Activated CD4-positive, alpha-beta T cell treated with anti-CD3 and anti-CD28 coated beads for 36 hours (primary cell): ENCODE data around the gene DNAJB8. TPM values are rescaled to one million over a fixed set of nuclear protein-coding genes. Genes with fewer than 3 reads are reported as not detected.
A peak's percentile ranks its signal among the peaks of the same experiment; 100 is the strongest.

Experiments used
- ATAC-seq: fragments of 200-7000 bp; cut with Tn5 transposase; one replicate; pipeline ENCODE4 v1.10.0; 2021; ENCODE audit warnings: mild to moderate bottlenecking, moderate library complexity
- CTCF ChIA-PET: fragments of 350-600 bp; sonication (Branson Sonifier 250); formaldehyde crosslinking; loops from one replicate; lab custom pipeline; 2021; ENCODE audit warnings: antibody characterized with exemption; lab: Charles Lee
- POLR2A ChIA-PET: fragments of 350-600 bp; sonication (Branson Sonifier 250); formaldehyde crosslinking; loops from one replicate; lab custom pipeline; 2021; ENCODE audit warnings: antibody characterized with exemption, inconsistent platforms; lab: Charles Lee
- DNase-seq: peaks from one replicate; pipeline ENCODE4 v3.0.0-alpha.2; 2020
- H3K27ac Mint-ChIP-seq: one replicate; pipeline ENCODE4 v1.8.0; 2021; ENCODE audit warnings: mixed read lengths
- H3K27me3 Mint-ChIP-seq: one replicate; pipeline ENCODE4 v1.8.0; 2021; ENCODE audit warnings: mixed read lengths
- H3K36me3 Mint-ChIP-seq: one replicate; pipeline ENCODE4 v1.8.0; 2021; ENCODE audit warnings: low read depth, mixed read lengths
- H3K4me1 Mint-ChIP-seq: one replicate; pipeline ENCODE4 v1.8.0; 2021; ENCODE audit warnings: mixed read lengths
- H3K4me3 Mint-ChIP-seq: one replicate; pipeline ENCODE4 v1.8.0; 2021; ENCODE audit warnings: mild to moderate bottlenecking, moderate library complexity, mixed read lengths
- H3K9me3 Mint-ChIP-seq: one replicate; pipeline ENCODE4 v1.8.0; 2021; ENCODE audit warnings: low read depth, mixed read lengths
- intact Hi-C, 2 experiments: fragments of 100-400 bp; cut with DNase I in 1 of 2; cut with micrococcal nuclease in 1 of 2; formaldehyde crosslinking; loops; one replicate each; pipeline versions ENCODE4 v1.14.2 to v1.15.1; 2022 to 2024; cut with DNase I, micrococcal nuclease
- total RNA-seq, 2 experiments: library from RNA; stranded (reverse); gene quantifications; one replicate each; pipeline ENCODE4 v1.2.3, GENCODE V29; 2021

Gene DNAJB8
- not detected for total RNA-seq

DNA sequence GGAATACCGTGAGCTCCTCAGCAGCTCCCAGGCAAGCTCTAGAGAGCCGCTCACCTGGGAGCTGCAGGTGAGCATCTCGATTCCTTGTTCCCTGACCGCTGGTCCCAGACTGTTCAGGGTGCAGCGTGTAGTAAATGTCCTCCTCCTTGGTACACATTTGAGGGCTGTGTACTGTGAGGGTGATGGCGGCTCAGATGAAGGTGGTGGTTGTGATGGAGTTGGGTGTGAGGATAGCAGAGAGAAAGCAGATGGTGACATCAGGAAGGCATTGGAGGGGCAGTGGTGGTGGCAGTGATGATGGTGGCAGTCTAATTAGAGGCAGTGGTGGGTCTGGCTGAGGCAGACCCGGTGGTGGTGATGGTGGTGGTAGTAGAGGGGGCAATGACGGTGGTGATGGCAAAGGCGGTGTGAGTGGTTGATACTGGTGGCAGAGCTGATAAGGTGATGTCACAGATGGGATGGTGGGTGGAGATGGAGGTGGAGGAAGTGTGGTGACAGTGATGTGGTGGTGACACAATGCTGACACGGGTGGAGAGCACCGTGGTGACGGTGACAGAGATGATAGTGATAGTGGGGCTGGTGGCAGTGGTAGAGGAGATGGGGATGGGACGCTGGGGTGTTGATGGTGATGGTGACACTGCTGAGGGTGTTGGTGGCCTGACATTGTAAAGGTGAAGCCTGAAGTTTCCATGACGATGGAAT is at the start of gene DNAJB8:
TSS of gene DNAJB8 (minus strand) at position 51 of the 702 bp plus-strand sequence. CDS start 3,645 bp downstream, outside the sequence.
- Mint-ChIP-seq H3K4me3 (no peak within 1 kb of the TSS), H3K27me3 (peaks cover 12% of the 10 kb centered on the region), H3K9me3 (no peaks in the 10 kb centered on the region), H3K27ac (no peak within 1 kb of the TSS), H3K4me1 (peaks cover 7% of the 10 kb centered on the region), H3K36me3 (no peaks in the 10 kb centered on the region)
- ATAC-seq (peak; percentile 91), DNase-seq (peak; percentile 54)
- intact Hi-C loops: no loop called here
- POLR2A ChIA-PET: no interaction called here
- CTCF ChIA-PET: interaction anchor here (0.6 to 0.7 kb wide), 2 partner anchors 37 to 150 kb away, joined by 3 read pairs; no protein-coding TSS in a partner anchor

DNA sequence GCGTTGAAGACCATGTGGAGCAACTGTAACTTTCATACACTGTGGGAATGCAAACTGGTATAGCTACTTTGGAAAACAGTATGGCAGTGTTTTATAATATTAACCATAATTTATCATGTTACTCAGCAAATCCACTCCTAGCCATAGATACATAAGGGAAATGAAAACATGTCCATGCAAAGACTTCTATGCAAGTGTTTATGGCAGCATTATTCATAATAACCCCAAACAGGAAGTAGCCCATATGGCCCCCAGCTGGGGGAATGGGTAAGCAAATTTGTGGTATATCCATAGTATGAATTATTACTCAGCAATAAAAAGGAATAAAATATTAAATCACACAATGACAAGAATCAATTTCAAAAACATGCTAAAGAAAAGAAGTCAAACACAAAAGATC is 49.3 kb upstream of the DNAJB8 start:
- intact Hi-C loops: no loop called here
- Mint-ChIP-seq H3K9me3 (peaks cover 10% of the 10 kb centered on the region), H3K27me3 (peaks cover 42% of the 10 kb centered on the region), H3K27ac (no peak overlapping the region), H3K36me3 (no peaks in the 10 kb centered on the region), H3K4me1 (no peaks in the 10 kb centered on the region), H3K4me3 (no peak overlapping the region)
- ChIA-PET POLR2A (no interaction called here), CTCF (no interaction called here)
- ATAC-seq (no peak), DNase-seq (no peak)

DNA sequence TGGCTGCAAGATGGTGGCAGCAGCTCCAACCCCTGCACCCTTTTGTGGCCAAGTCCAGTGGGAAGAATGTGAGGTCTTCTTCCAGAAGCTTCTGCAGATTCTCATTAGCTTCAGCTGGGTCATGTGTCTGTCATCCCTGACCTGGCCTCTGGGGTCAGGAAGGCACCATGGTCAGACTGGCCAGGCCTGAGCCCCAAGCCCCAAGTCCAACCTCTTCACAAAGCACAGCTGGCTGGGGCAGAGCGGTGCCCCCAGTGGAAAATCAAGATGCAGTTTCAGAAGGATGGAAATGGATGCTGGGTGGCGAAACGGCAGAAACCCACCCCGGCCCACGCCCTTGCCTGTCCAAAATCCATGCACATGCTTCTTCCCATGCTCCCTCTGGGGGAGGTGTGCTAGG is 42.2 kb upstream of the DNAJB8 start:
- DNase-seq: no peak

DNA sequence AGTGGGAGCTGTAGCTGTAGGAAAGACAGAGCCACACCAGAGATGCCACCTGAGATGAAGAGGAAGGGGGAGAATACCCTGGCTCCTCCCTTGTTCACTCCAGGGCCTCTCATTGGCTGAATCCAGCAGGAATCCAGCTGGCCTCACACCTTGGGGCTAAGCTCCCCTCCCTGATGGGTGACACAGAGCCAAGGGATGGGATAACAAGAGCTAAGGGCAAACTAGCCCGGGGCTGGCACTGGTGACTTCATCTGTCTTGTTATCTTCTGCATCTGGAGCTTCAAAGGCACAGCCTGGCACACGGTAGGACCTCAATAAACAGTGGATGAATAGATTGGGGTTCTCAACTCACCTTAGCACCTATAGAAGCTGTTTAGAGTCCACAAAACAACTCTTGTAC is 40.1 kb upstream of the DNAJB8 start:
- Mint-ChIP-seq H3K4me3 (no peak overlapping the region), H3K36me3 (no peaks in the 10 kb centered on the region), H3K27ac (no peak overlapping the region), H3K9me3 (no peaks in the 10 kb centered on the region), H3K27me3 (peaks cover 19% of the 10 kb centered on the region), H3K4me1 (no peaks in the 10 kb centered on the region)
- ChIA-PET CTCF (interaction anchor here (0.5 to 1.9 kb wide), 4 partner anchors 9 to 81 kb away, joined by 3 to 10 read pairs (median 3); no protein-coding TSS in a partner anchor), POLR2A (no interaction called here)
- ATAC-seq: no peak
- intact Hi-C loops: no loop called here
- no peak for DNase-seq

More for the DNA sequence above, 42.2 kb upstream of the DNAJB8 start:
- ChIA-PET CTCF (interaction anchor here (0.6 to 0.7 kb wide), 2 partner anchors 115 to 1050 kb away, joined by 3 to 4 read pairs; no protein-coding TSS in a partner anchor), POLR2A (interaction anchor here (0.6 kb wide), 1 partner anchor 9 kb away, joined by 3 read pairs; no protein-coding TSS in a partner anchor)
- no peak for ATAC-seq
- no peak overlapping the region for H3K4me3 Mint-ChIP-seq
- H3K27me3 Mint-ChIP-seq: peaks cover 23% of the 10 kb centered on the region
- H3K4me1 Mint-ChIP-seq: no peaks in the 10 kb centered on the region
- H3K9me3 Mint-ChIP-seq: peaks cover 2% of the 10 kb centered on the region
- intact Hi-C loops: no loop called here
- no peaks in the 10 kb centered on the region for H3K36me3 Mint-ChIP-seq
- no peak overlapping the region for H3K27ac Mint-ChIP-seq

DNA sequence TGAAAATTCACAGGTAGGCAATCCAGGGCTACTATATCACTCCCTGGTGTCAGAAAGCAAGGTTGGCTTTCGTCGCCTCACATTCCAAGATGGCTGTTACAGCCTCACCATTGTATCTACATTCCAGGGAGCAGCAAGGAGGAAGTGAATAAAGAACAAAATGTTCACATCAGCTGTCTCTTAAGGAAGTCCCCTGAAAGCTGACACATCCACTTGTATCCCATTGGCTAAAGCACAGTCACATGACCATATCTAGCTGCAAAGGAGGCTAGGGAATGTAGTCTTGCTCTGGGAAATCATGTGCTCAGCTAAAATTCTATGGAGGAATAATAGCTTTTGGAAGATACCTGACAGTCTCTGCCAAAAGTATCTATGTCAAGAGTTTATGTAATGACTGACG is 39.1 kb upstream of the DNAJB8 start:
- ATAC-seq: no peak

DNA sequence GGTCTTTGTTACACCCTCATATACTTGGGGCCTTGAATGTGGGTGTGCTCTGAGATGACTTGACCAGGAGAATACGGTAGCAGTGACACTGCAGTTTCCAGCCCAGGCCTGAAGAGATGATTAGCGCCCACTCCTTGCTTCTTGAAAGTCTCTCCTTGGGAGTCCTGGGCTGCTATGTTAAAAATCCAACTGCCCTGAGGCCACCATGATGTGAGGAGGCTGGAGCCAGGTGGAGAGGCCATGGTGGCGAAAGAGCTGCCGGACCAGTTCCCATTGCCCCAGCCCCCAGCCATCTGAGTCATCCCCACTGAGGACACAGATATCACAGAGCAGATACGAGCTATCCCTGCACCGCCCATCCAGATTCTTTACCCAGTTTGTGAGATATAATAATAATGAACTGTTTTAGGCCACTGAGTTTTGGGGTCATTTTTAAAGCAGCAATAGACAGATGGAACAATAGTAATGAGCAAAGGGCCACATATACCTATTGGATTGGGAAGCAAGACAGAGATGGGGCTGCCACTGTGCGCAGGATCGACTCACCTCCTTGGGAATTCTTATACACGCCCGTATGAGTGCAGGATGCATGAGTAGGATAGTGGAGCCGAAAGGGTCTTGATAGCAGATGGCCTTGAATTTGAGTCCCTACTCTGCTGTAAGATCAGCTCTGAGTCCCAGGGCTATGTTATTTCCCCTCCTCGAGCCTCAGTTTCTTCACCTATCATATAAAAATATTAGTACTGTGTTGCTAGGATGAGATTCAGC is 38.5 kb upstream of the DNAJB8 start:
- Mint-ChIP-seq H3K36me3 (no peaks in the 10 kb centered on the region), H3K27ac (no peak overlapping the region), H3K27me3 (peaks cover 19% of the 10 kb centered on the region), H3K4me1 (no peaks in the 10 kb centered on the region), H3K9me3 (no peaks in the 10 kb centered on the region), H3K4me3 (no peak overlapping the region)
- ATAC-seq (no peak), DNase-seq (no peak)
- ChIA-PET POLR2A (no interaction called here), CTCF (interaction anchor here (0.5 to 1.9 kb wide), 4 partner anchors 68 to 466 kb away, joined by 3 to 10 read pairs (median 4); no protein-coding TSS in a partner anchor)
- intact Hi-C loops: no loop called here

More for the DNA sequence above, 39.1 kb upstream of the DNAJB8 start:
- ChIA-PET POLR2A (no interaction called here), CTCF (interaction anchor here (0.5 to 1.9 kb wide), 4 partner anchors 67 to 548 kb away, joined by 3 to 10 read pairs (median 4); no protein-coding TSS in a partner anchor)
- DNase-seq: no peak
- peaks cover 19% of the 10 kb centered on the region for H3K27me3 Mint-ChIP-seq
- H3K4me3 Mint-ChIP-seq: no peak overlapping the region
- no peak overlapping the region for H3K27ac Mint-ChIP-seq
- H3K4me1 Mint-ChIP-seq: no peaks in the 10 kb centered on the region
- H3K9me3 Mint-ChIP-seq: no peaks in the 10 kb centered on the region
- intact Hi-C loops: no loop called here
- no peaks in the 10 kb centered on the region for H3K36me3 Mint-ChIP-seq

DNA sequence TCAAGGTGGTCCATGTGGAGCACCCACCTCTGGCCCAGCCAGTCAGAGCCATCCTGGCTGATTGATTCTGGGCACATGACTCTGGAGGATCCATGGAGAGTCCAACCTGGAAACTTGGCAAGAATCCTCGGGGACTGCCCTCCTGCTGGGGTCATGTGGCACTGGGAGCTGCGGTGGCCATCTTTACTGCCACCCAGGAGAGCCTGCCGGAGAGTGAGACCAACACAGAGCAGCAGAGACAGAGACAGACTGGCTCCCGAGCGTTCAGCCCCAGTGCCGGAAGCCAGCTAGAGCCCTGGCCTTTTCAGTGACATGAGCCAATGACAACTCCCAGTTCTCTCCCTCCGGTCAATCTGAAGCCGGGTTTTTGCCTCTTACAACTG is 37.8 kb upstream of the DNAJB8 start:
- no peaks in the 10 kb centered on the region for H3K9me3 Mint-ChIP-seq
- peaks cover 18% of the 10 kb centered on the region for H3K27me3 Mint-ChIP-seq
- intact Hi-C loops: no loop called here
- no peak overlapping the region for H3K4me3 Mint-ChIP-seq
- ChIA-PET CTCF (interaction anchor here (0.9 to 1.8 kb wide), 2 partner anchors 79 to 466 kb away, joined by 3 read pairs; no protein-coding TSS in a partner anchor), POLR2A (no interaction called here)
- H3K4me1 Mint-ChIP-seq: no peaks in the 10 kb centered on the region
- H3K36me3 Mint-ChIP-seq: no peaks in the 10 kb centered on the region
- no peak for DNase-seq
- H3K27ac Mint-ChIP-seq: no peak overlapping the region
- no peak for ATAC-seq

DNA sequence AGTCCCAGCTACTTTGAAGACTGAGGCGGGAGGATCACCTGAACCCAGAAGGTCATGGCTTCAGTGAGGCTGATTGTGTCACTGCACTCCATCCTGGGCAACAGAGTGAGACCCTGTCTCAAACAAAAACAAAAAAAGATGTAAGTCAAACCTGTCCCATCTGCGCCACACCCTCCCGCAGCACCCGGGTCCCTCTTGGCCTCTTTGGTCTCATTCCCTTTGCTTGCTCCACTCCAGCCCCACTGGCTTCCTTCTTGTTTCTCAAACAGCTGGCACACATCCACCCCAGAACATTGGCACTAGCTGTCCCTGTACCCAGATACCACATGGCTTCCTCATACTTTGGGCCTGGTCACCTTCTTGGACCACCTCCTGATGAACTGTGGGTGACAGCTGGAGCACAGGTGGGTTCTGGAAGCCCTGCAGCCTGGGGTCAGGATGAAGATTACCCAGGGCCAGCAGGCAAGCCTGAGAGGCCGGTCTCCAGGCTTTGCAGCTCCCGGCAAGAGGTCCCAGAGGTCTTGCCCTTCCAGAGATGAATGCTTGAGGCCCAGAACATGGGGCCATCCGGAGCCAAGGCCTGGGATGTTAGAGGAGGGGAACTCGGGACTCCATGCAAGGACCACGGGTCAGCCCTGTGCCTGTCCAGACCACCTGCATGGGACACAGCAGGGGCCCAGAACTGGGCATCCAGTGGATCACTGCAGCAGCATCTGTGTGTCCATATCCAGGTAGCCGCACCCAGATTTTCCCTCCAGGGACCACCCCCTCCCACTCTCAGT is 37.3 kb upstream of the DNAJB8 start:
- POLR2A ChIA-PET: no interaction called here

DNA sequence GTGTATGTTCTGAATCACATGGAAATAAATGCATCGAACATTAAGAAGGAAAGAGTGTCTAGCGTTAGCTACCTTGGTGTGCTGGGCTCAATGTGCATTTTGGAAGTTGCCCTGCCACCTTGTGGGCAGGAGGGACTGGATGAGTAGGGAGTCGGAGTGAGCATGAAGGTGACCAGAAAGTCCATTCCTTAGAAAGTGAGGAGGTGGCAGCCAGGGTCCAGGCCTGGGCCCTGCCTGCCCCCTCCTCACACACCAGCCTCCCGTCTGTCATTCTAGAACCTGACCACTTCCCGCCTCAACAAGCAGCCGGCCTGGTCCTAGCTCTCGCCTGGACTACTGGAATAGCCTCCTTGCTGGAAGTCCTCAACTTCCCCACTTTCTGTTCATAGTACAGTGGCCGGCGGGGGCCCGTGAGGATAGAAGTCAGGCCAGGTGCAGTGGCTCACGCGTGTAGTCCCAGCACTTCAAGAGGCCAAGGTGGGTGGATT is 36.5 kb upstream of the DNAJB8 start:
- no peak overlapping the region for H3K4me3 Mint-ChIP-seq
- no peaks in the 10 kb centered on the region for H3K4me1 Mint-ChIP-seq
- H3K36me3 Mint-ChIP-seq: no peaks in the 10 kb centered on the region
- H3K27me3 Mint-ChIP-seq: peaks cover 17% of the 10 kb centered on the region
- ATAC-seq (no peak), DNase-seq (no peak)
- POLR2A ChIA-PET: no interaction called here
- CTCF ChIA-PET: interaction anchor here (0.5 to 1.8 kb wide), 4 partner anchors 29 to 1051 kb away, joined by 3 to 5 read pairs (median 4); no protein-coding TSS in a partner anchor
- no peaks in the 10 kb centered on the region for H3K9me3 Mint-ChIP-seq
- H3K27ac Mint-ChIP-seq: no peak overlapping the region
- intact Hi-C loops: no loop called here

More for the DNA sequence above, 37.3 kb upstream of the DNAJB8 start:
- Mint-ChIP-seq H3K36me3 (no peaks in the 10 kb centered on the region), H3K4me1 (no peaks in the 10 kb centered on the region), H3K9me3 (no peaks in the 10 kb centered on the region), H3K27ac (no peak overlapping the region), H3K4me3 (no peak overlapping the region), H3K27me3 (peaks cover 14% of the 10 kb centered on the region)
- CTCF ChIA-PET: interaction anchor here (0.7 to 1.8 kb wide), 3 partner anchors 37 to 1051 kb away, joined by 3 to 5 read pairs (median 3); partner anchors contain the start of gene DNAJB8
- intact Hi-C loops: no loop called here
- ATAC-seq (no peak), DNase-seq (no peak)

DNA sequence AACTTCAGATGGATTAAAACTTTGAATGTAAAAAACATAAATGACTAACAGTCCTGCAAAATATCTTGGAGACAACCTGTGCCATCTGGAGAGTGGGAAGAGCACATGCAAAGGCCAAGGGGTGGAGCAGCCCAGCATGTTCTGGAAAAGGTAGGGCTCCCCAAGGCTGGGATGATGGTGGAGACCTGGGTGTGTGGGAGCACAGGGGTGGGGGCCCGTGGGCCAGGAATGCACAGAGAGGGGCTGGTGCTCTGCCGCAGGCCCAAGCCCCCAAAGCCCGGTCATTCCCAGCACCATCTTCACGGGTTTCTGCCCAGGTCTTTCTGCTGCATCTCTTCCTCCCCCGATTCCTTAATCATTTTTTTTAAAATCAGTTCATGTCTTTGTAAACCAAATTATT is 36.0 kb upstream of the DNAJB8 start:
- Mint-ChIP-seq H3K4me3 (no peak overlapping the region), H3K36me3 (no peaks in the 10 kb centered on the region), H3K4me1 (no peaks in the 10 kb centered on the region), H3K27ac (no peak overlapping the region), H3K9me3 (no peaks in the 10 kb centered on the region), H3K27me3 (peaks cover 17% of the 10 kb centered on the region)
- intact Hi-C loops: no loop called here
- POLR2A ChIA-PET: no interaction called here
- CTCF ChIA-PET: interaction anchor here (1.1 to 1.8 kb wide), 3 partner anchors 75 to 1052 kb away, joined by 3 to 5 read pairs (median 4); no protein-coding TSS in a partner anchor
- no peak for DNase-seq
- no peak for ATAC-seq
